ENCODE measurements around the gene ZNF83. TPM values are rescaled to one million over a fixed set of nuclear protein-coding genes. Genes with fewer than 3 reads are reported as not detected.

The ZNF83 gene
- total RNA-seq, 1 donor from 2014 or later = 49.4 TPM

GRCh38 chr19:52626915-52627314 lies 11.2 kb downstream of the ZNF83 start:
- no peak for ATAC-seq (ENCODE audit: low read depth)
- intact Hi-C loops (cut with micrococcal nuclease) = no loop called here
- H3K36me3 Mint-ChIP-seq (ENCODE audit: low read depth) = peaks cover 38% of the 10 kb centered on the region
- no peak for DNase-seq
- H3K9me3 Mint-ChIP-seq = no peaks in the 10 kb centered on the region
- H3K4me3 Mint-ChIP-seq = no peak overlapping the region
- TF ChIP-seq CTCF (IDR thresholded peaks at IDR 0.05) = no peak
- POLR2A ChIA-PET = no interaction called here
- peaks cover 4% of the 10 kb centered on the region for H3K4me1 Mint-ChIP-seq
- H3K27me3 Mint-ChIP-seq = no peaks in the 10 kb centered on the region
- no peak overlapping the region for H3K27ac Mint-ChIP-seq
- CTCF ChIA-PET = no interaction called here

- Mint-ChIP-seq H3K4me1 (peaks cover 23% of the 10 kb centered on the region), H3K36me3 (ENCODE audit: low read depth) (peaks cover 23% of the 10 kb centered on the region), H3K9me3 (no peaks in the 10 kb centered on the region), H3K27me3 (no peaks in the 10 kb centered on the region), H3K27ac (no peak overlapping the region), H3K4me3 (no peak overlapping the region)
- intact Hi-C loops (cut with micrococcal nuclease) = no loop called here
- CTCF ChIA-PET = no interaction called here
- no peak for DNase-seq
- POLR2A ChIA-PET = interaction anchor here (0.6 kb wide), 1 partner anchor 14 kb away, joined by 6 read pairs; no protein-coding TSS in a partner anchor
- ATAC-seq (ENCODE audit: low read depth) = no peak
- no peak for TF ChIP-seq CTCF (IDR thresholded peaks at IDR 0.05)
These were observed 15.9 kb downstream of the ZNF83 start for GRCh38 chr19:52622261-52622660.

GRCh38 chr19:52621376-52621775 lies 16.8 kb downstream of the ZNF83 start:
- ATAC-seq (ENCODE audit: low read depth) (no peak), DNase-seq (no peak)
- peaks cover 3% of the 10 kb centered on the region for H3K9me3 Mint-ChIP-seq
- TF ChIP-seq CTCF (IDR thresholded peaks at IDR 0.05) = no peak
- H3K4me1 Mint-ChIP-seq = peaks cover 23% of the 10 kb centered on the region
- H3K27ac Mint-ChIP-seq = peak overlapping the region; percentile 15
- CTCF ChIA-PET = no interaction called here
- intact Hi-C loops (cut with micrococcal nuclease) = no loop called here
- POLR2A ChIA-PET = no interaction called here
- no peak overlapping the region for H3K4me3 Mint-ChIP-seq
- H3K27me3 Mint-ChIP-seq = no peaks in the 10 kb centered on the region
- H3K36me3 Mint-ChIP-seq (ENCODE audit: low read depth) = peaks cover 32% of the 10 kb centered on the region

- TF ChIP-seq CTCF (IDR thresholded peaks at IDR 0.05) = no peak
- ATAC-seq (ENCODE audit: low read depth) = no peak
- H3K27ac Mint-ChIP-seq = no peak overlapping the region
- H3K4me1 Mint-ChIP-seq = peaks cover 6% of the 10 kb centered on the region
- intact Hi-C loops (cut with micrococcal nuclease) = no loop called here
- peaks cover 82% of the 10 kb centered on the region for H3K36me3 Mint-ChIP-seq (ENCODE audit: low read depth)
- H3K27me3 Mint-ChIP-seq = no peaks in the 10 kb centered on the region
- DNase-seq = no peak
- ChIA-PET CTCF (no interaction called here), POLR2A (no interaction called here)
- no peak overlapping the region for H3K4me3 Mint-ChIP-seq
- H3K9me3 Mint-ChIP-seq = peaks cover 27% of the 10 kb centered on the region
These were observed 24.8 kb downstream of the ZNF83 start for GRCh38 chr19:52613299-52613906.

GRCh38 chr19:52603558-52604207 lies 34.5 kb downstream of the ZNF83 start:
- peaks cover 26% of the 10 kb centered on the region for H3K4me1 Mint-ChIP-seq
- intact Hi-C loops (cut with micrococcal nuclease) = no loop called here
- ATAC-seq (ENCODE audit: low read depth) (no peak), DNase-seq (no peak)
- no peak for TF ChIP-seq CTCF (IDR thresholded peaks at IDR 0.05)
- no peak overlapping the region for H3K27ac Mint-ChIP-seq
- H3K27me3 Mint-ChIP-seq = no peaks in the 10 kb centered on the region
- peaks cover 26% of the 10 kb centered on the region for H3K36me3 Mint-ChIP-seq (ENCODE audit: low read depth)
- peaks cover 6% of the 10 kb centered on the region for H3K9me3 Mint-ChIP-seq
- ChIA-PET CTCF (no interaction called here), POLR2A (no interaction called here)
- H3K4me3 Mint-ChIP-seq = no peak overlapping the region
